HCT116 (cell line): ENCODE results near the gene NOL3. TPM values are rescaled to one million over a fixed set of nuclear protein-coding genes. Genes with fewer than 3 reads are reported as not detected.

ENCODE experiments used
- ATAC-seq: fragments of 200-7000 bp; cut with Tn5 transposase; 2 replicates; pipeline ENCODE4 v1.9.1; 2020; ENCODE audit warnings: mild to moderate bottlenecking, moderate library complexity
- BruUV-seq: library from RNA; stranded (reverse); fragments of 400-500 nt; replicated peaks from 2 replicates; lab custom pipeline; 2021; lab: Mats Ljungman, UMichigan
- CTCF ChIA-PET: fragments of 300-600 bp; sonication (Branson Sonifier 250); formaldehyde crosslinking; loops from one replicate; lab custom pipeline; 2021; ENCODE audit warnings: antibody characterized with exemption; lab: Charles Lee
- POLR2A ChIA-PET: fragments of 300-600, 350-600 bp; sonication (Branson Sonifier 250); formaldehyde crosslinking; loops from one replicate; lab custom pipeline; 2021; ENCODE audit warnings: antibody characterized with exemption; lab: Charles Lee
- RAD21 ChIA-PET, 2 experiments: fragments of 300-600 bp; sonication (Branson Sonifier 250); formaldehyde crosslinking; loops; one replicate each; lab custom pipeline; 2023; ENCODE audit warnings: low total read pairs in 2 of 2; ENCODE audit not compliant: uncharacterized antibody in 2 of 2, unreplicated experiment in 2 of 2, low non-redundant PET in 1 of 2; lab: Charles Lee
- DNase-seq: peaks from one replicate; pipeline ENCODE4 v3.0.0-alpha.2; 2010; ENCODE audit warnings: low read depth, low spot score
- H2AFZ ChIP-seq: fragments of 200-600 bp; shearing (Covaris generic), sonication (generic); 2 replicates; pipeline ENCODE4 v1.6.1; 2017; ENCODE audit warnings: low read depth, mixed run types, mixed read lengths, antibody characterized with exemption, low read length; ENCODE audit not compliant: poor library complexity, severe bottlenecking
- H3K27ac ChIP-seq: 2 replicates; pipeline ENCODE4 v1.5.1; 2012; ENCODE audit warnings: low read depth, low read length
- H3K27me3 ChIP-seq: fragments of 200-600 bp; sonication (generic); 2 replicates; pipeline ENCODE4 v1.6.1; 2016; ENCODE audit warnings: mixed run types, low read length, mixed read lengths; ENCODE audit not compliant: insufficient read depth
- H3K36me3 ChIP-seq, 2 experiments: fragments of 200-500 bp in 1 of 2; fragments of 200-600 bp in 1 of 2; sonication (Bioruptor generic) in 1 of 2; sonication (generic) in 1 of 2; 2 replicates each; pipeline versions ENCODE4 v1.5.1 to v1.6.1; 2014 to 2016; ENCODE audit warnings: low read length in 2 of 2, inconsistent platforms in 1 of 2, mixed read lengths in 1 of 2, mixed run types in 1 of 2; ENCODE audit not compliant: insufficient read depth in 2 of 2, control insufficient read depth in 1 of 2
- H3K4me1 ChIP-seq, 2 experiments: fragments of 200-600 bp in 1 of 2; sonication (generic) in 1 of 2; 2 replicates each; pipeline versions ENCODE4 v1.5.1 to v1.6.1; 2012 to 2017; ENCODE audit warnings: low read length in 2 of 2, inconsistent platforms in 1 of 2, mild to moderate bottlenecking in 1 of 2, mixed read lengths in 1 of 2, mixed run types in 1 of 2, moderate library complexity in 1 of 2; ENCODE audit not compliant: insufficient read depth in 2 of 2, control insufficient read depth in 1 of 2
- H3K4me2 ChIP-seq: fragments of 200-600 bp; sonication (generic); 2 replicates; pipeline ENCODE4 v1.6.1; 2017; ENCODE audit warnings: mixed run types, low read length, mixed read lengths
- H3K4me3 ChIP-seq, 2 experiments: fragments of 200-600 bp in 1 of 2; sonication (generic) in 1 of 2; replicated peaks in 1 of 2; 2 replicates each; pipeline ENCODE4 v1.5.1; 2011 to 2016; ENCODE audit warnings: low read length in 2 of 2, control low read depth in 1 of 2, low read depth in 1 of 2, mild to moderate bottlenecking in 1 of 2, mixed read lengths in 1 of 2, mixed run types in 1 of 2
- H3K79me2 ChIP-seq: fragments of 200-600 bp; sonication (generic); 2 replicates; pipeline ENCODE4 v1.6.1; 2017; ENCODE audit warnings: mild to moderate bottlenecking, mixed run types, low read length, moderate library complexity, mixed read lengths; ENCODE audit not compliant: insufficient read depth
- H3K9ac ChIP-seq: fragments of 200-600 bp; sonication (generic); 2 replicates; pipeline ENCODE4 v1.6.1; 2016; ENCODE audit warnings: low read length, mixed read lengths
- H3K9me2 ChIP-seq: fragments of 200-600 bp; sonication (generic), shearing (Covaris generic); 2 replicates; pipeline ENCODE4 v1.6.1; 2017; ENCODE audit warnings: mixed run types, mild to moderate bottlenecking, moderate library complexity; ENCODE audit not compliant: insufficient read depth
- H3K9me3 ChIP-seq, 2 experiments: fragments of 200-500 bp in 1 of 2; fragments of 200-600 bp in 1 of 2; sonication (Bioruptor generic) in 1 of 2; sonication (generic) in 1 of 2; 2 replicates each; pipeline ENCODE4 v1.6.1; 2014 to 2017; ENCODE audit warnings: low read length in 2 of 2, mixed read lengths in 2 of 2, inconsistent platforms in 1 of 2, low read depth in 1 of 2, mild to moderate bottlenecking in 1 of 2, mixed run types in 1 of 2, moderate library complexity in 1 of 2; ENCODE audit not compliant: control insufficient read depth in 1 of 2, insufficient read depth in 1 of 2
- H4K20me1 ChIP-seq: fragments of 200-600 bp; sonication (generic), shearing (Covaris generic); 2 replicates; pipeline ENCODE4 v1.6.1; 2017; ENCODE audit warnings: mixed run types, mild to moderate bottlenecking, moderate library complexity; ENCODE audit not compliant: insufficient read depth
- ATF3 ChIP-seq: IDR thresholded peaks from 2 replicates; pipeline ENCODE4 v1.6.1; 2012
- CBX3 ChIP-seq: IDR thresholded peaks from 2 replicates; pipeline ENCODE4 v1.6.1; 2012; ENCODE audit warnings: low read depth
- CEBPB ChIP-seq: IDR thresholded peaks from 2 replicates; pipeline ENCODE4 v1.6.1; 2012; ENCODE audit warnings: low read depth
- CTCF ChIP-seq, 3 experiments: fragments of 200-600 bp in 1 of 3; sonication (generic) in 1 of 3; IDR thresholded peaks in 2 of 3; conservative IDR thresholded peaks in 1 of 3; 2 replicates each; pipeline ENCODE4 v1.5.1; 2012 to 2017; ENCODE audit warnings: low read depth in 2 of 3, low read length in 2 of 3, antibody characterized with exemption in 1 of 3, borderline replicate concordance in 1 of 3, control low read depth in 1 of 3, mild to moderate bottlenecking in 1 of 3, mixed read lengths in 1 of 3, mixed run types in 1 of 3, moderate library complexity in 1 of 3; ENCODE audit not compliant: insufficient read depth in 1 of 3
- EZH2 ChIP-seq: fragments of 200-600 bp; sonication (generic); IDR thresholded peaks from 2 replicates; pipeline ENCODE4 v1.6.1; 2017; ENCODE audit warnings: antibody characterized with exemption, mixed run types
- FOSL1 ChIP-seq: IDR thresholded peaks from 2 replicates; pipeline ENCODE4 v1.6.1; 2012; ENCODE audit warnings: low read depth
- POLR2A ChIP-seq: IDR thresholded peaks from 2 replicates; pipeline ENCODE4 v1.7.0; 2011; ENCODE audit warnings: borderline replicate concordance; ENCODE audit not compliant: insufficient read depth, insufficient read length; ENCODE audit errors: extremely low read depth
- POLR2AphosphoS5 ChIP-seq: IDR thresholded peaks from 2 replicates; pipeline ENCODE4 v1.6.1; 2011; ENCODE audit warnings: mild to moderate bottlenecking, low read depth, low read length, moderate library complexity
- REST ChIP-seq: IDR thresholded peaks from 2 replicates; pipeline ENCODE4 v1.6.1; 2012; ENCODE audit warnings: low read depth
- SIN3A ChIP-seq: IDR thresholded peaks from 2 replicates; pipeline ENCODE4 v1.6.1; 2012; ENCODE audit warnings: low read depth
- ZFX ChIP-seq: fragments of 450-650 bp; IDR thresholded peaks from 2 replicates; pipeline ENCODE4 v1.6.1; 2017
- ZNF274 ChIP-seq: fragments of 200-500 bp; sonication (Bioruptor generic); IDR thresholded peaks from 2 replicates; pipeline ENCODE4 v1.6.1; 2014; ENCODE audit warnings: mild to moderate bottlenecking, low read depth, low read length, inconsistent platforms
- intact Hi-C: fragments of 100-400 bp; cut with micrococcal nuclease; formaldehyde crosslinking; loops from 2 replicates; pipeline ENCODE4 v1.10.0; 2022
- total RNA-seq: library from RNA; stranded (reverse); gene quantifications from one replicate; pipeline ENCODE4 v1.2.1, GENCODE V29; 2021; ENCODE audit not compliant: unreplicated experiment

The NOL3 gene
- total RNA-seq, 1 experiment from 2014 or later, result 54.0 TPM

- Histone ChIP-seq H3K9ac (no peak overlapping the region), H4K20me1 (no peaks in the 10 kb centered on the region), H3K4me3 (no peak overlapping the region), H3K9me2 (no peaks in the 10 kb centered on the region), H3K79me2 (0 out of 2 replicates have a peak, but pooled peaks cover 3% of the 10 kb centered on the region), H3K27me3 (no peaks in the 10 kb centered on the region), H3K36me3 (peaks cover 14 to 24% of the 10 kb centered on the region in 2 experiments; a peak in 3 of 4 replicates), H3K9me3 (no peaks in the 10 kb centered on the region), H2AFZ (no peak overlapping the region), H3K4me1 (no peaks in the 10 kb centered on the region), H3K4me2 (no peak overlapping the region), H3K27ac (no peak overlapping the region)
- intact Hi-C loops, result no loop called here
- TF ChIP-seq POLR2A, result no peak
- TF ChIP-seq REST, result no peak
- no peak for TF ChIP-seq CEBPB
- TF ChIP-seq CTCF (IDR thresholded peaks at IDR 0.05 in 2 of 3, conservative IDR thresholded peaks at IDR 0.05 in 1 of 3; ENCODE audit: borderline replicate concordance in 1 of 3, insufficient read depth in 1 of 3, low read depth in 2 of 3, low read length in 2 of 3), result no peak
- TF ChIP-seq ATF3, result no peak
- TF ChIP-seq ZFX, result no peak
- TF ChIP-seq SIN3A, result no peak
- no peak for TF ChIP-seq POLR2AphosphoS5
- TF ChIP-seq ZNF274, result no peak
- TF ChIP-seq EZH2, result no peak
- no peak for TF ChIP-seq CBX3
- no peak for TF ChIP-seq FOSL1
- CTCF ChIA-PET, result no interaction called here
- RAD21 ChIA-PET, result no interaction called here
- no peak for DNase-seq
- ATAC-seq, result no peak
- POLR2A ChIA-PET, result no interaction called here
- BruUV-seq, result no TSS peak
These were observed 40.9 kb upstream of the NOL3 start for GRCh38 chr16:67129422-67129821.
